Natural killer cell (primary cell): ENCODE measurements around the gene HCFC1. TPM values are rescaled to one million over a fixed set of nuclear protein-coding genes. Genes with fewer than 3 reads are reported as not detected.
A peak's percentile ranks its signal among the peaks of the same experiment; 100 is the strongest.

ENCODE experiments used
- ATAC-seq, 3 donors: fragments of 150-1000 bp in 2 of 3; fragments of 200-7000 bp in 1 of 3; cut with Tn5 transposase; 1 replicate in 1 of 3; 2 replicates in 2 of 3; pipeline ENCODE4 v1.10.0; 2021; ENCODE audit warnings: mild to moderate bottlenecking in 2 of 3, moderate library complexity in 2 of 3
- DNase-seq, 2 donors: peaks; one replicate each; pipeline versions ENCODE4 v3.0.0 to v3.0.0-alpha.2; 2013 to 2021; ENCODE audit warnings: mixed read lengths in 1 of 2
- H3K27ac ChIP-seq: one replicate; pipeline ENCODE4 v1.5.1; 2013; ENCODE audit warnings: mild to moderate bottlenecking, low read length
- H3K27me3 ChIP-seq: one replicate; pipeline ENCODE4 v1.6.1; 2013; ENCODE audit warnings: low read length; ENCODE audit not compliant: control insufficient read depth, insufficient read depth
- H3K36me3 ChIP-seq: one replicate; pipeline ENCODE4 v1.6.1; 2013; ENCODE audit warnings: low read length; ENCODE audit not compliant: control insufficient read depth, insufficient read depth
- H3K4me1 ChIP-seq: one replicate; pipeline ENCODE4 v1.6.1; 2013; ENCODE audit warnings: low read length; ENCODE audit not compliant: control insufficient read depth, insufficient read depth
- H3K4me3 ChIP-seq: one replicate; pipeline ENCODE4 v1.5.1; 2013; ENCODE audit warnings: low read length
- H3K9me3 ChIP-seq: one replicate; pipeline ENCODE4 v1.6.1; 2013; ENCODE audit warnings: low read length; ENCODE audit not compliant: control insufficient read depth, insufficient read depth
- H3K27ac Mint-ChIP-seq, 2 donors: one replicate each; pipeline ENCODE4 v1.8.0; 2022; ENCODE audit warnings: mild to moderate bottlenecking in 2 of 2, mixed read lengths in 2 of 2, moderate library complexity in 1 of 2
- H3K27me3 Mint-ChIP-seq, 2 donors: one replicate each; pipeline ENCODE4 v1.8.0; 2022; ENCODE audit warnings: low read depth in 2 of 2, mixed read lengths in 2 of 2
- H3K36me3 Mint-ChIP-seq: one replicate; pipeline ENCODE4 v1.8.0; 2022; ENCODE audit warnings: mixed read lengths
- H3K4me1 Mint-ChIP-seq, 2 donors: one replicate each; pipeline ENCODE4 v1.8.0; 2022; ENCODE audit warnings: mixed read lengths in 2 of 2
- H3K4me3 Mint-ChIP-seq: one replicate; pipeline ENCODE4 v1.8.0; 2022; ENCODE audit warnings: mild to moderate bottlenecking, moderate library complexity, mixed read lengths
- H3K9me3 Mint-ChIP-seq, 2 donors: one replicate each; pipeline ENCODE4 v1.8.0; 2022; ENCODE audit warnings: mixed read lengths in 2 of 2
- CTCF ChIP-seq: fragments of 200-600 bp; IDR thresholded peaks from one replicate; pipeline ENCODE4 v1.8.0; 2022; ENCODE audit warnings: antibody characterized with exemption
- WGBS: methylation state at CpG from one replicate; pipeline ENCODE4 v1.1.7; 2013; ENCODE audit warnings: missing lambda C conversion rate; ENCODE audit not compliant: insufficient coverage; 5-methylcytosine and 5-hydroxymethylcytosine counted together
- intact Hi-C: fragments of 100-400 bp; cut with micrococcal nuclease; formaldehyde crosslinking; loops from one replicate; pipeline ENCODE4 v1.14.2; 2022
- total RNA-seq, 4 donors: library from RNA; stranded (reverse); fragments of 120-200 nt in 1 of 4; gene quantifications; one replicate each; pipeline versions ENCODE4 v1.2.3 to v1.2.4, GENCODE V29; 2013 to 2022

Gene HCFC1
- total RNA-seq, 3 donors from 2014 or later (not counting 1 experiment from before 2014, with no cell fraction given), result 65.2 to 76.7 (median 67.5) TPM

- H3K27ac Mint-ChIP-seq, result peak overlapping the region; percentile 97 to 99
- intact Hi-C loops, result loop anchor here (5.0 kb wide), 2 partner anchors 41 to 206 kb away; partner anchors contain the start of genes ARHGAP4 and PLXNB3
- H3K4me1 Mint-ChIP-seq, result peaks cover 32 to 48% of the 10 kb centered on the region in 2 donors
- peaks cover 6% of the 10 kb centered on the region for H3K36me3 ChIP-seq
- no peaks in the 10 kb centered on the region for H3K9me3 Mint-ChIP-seq
- DNase-seq (no peak), ATAC-seq (no peak)
- peak overlapping the region; percentile 83 for H3K27ac ChIP-seq
- no peaks in the 10 kb centered on the region for H3K27me3 Mint-ChIP-seq
- no peaks in the 10 kb centered on the region for H3K27me3 ChIP-seq
- 16% methylated on average over 8 of the region's 9 CpGs for WGBS
- no peak for TF ChIP-seq CTCF
- no peaks in the 10 kb centered on the region for H3K36me3 Mint-ChIP-seq
- H3K4me3 ChIP-seq, result peak overlapping the region; percentile 2
- peaks cover 53% of the 10 kb centered on the region for H3K4me1 ChIP-seq
- peak overlapping the region; percentile 100 for H3K4me3 Mint-ChIP-seq
- no peaks in the 10 kb centered on the region for H3K9me3 ChIP-seq
Observed at GRCh38 chrX:153968255-153968654, 3.4 kb downstream of the HCFC1 start.

- Histone ChIP-seq H3K4me1 (peaks cover 51% of the 10 kb centered on the region), H3K4me3 (peak overlapping the region; percentile 2), H3K27me3 (no peaks in the 10 kb centered on the region), H3K27ac (peak overlapping the region; percentile 83), H3K9me3 (no peaks in the 10 kb centered on the region), H3K36me3 (peaks cover 11% of the 10 kb centered on the region)
- Mint-ChIP-seq H3K4me1 (peaks cover 28 to 48% of the 10 kb centered on the region in 2 donors), H3K27ac (peak overlapping the region; percentile 97 to 99), H3K27me3 (no peaks in the 10 kb centered on the region), H3K9me3 (no peaks in the 10 kb centered on the region), H3K36me3 (no peaks in the 10 kb centered on the region), H3K4me3 (peak overlapping the region; percentile 100)
- 18% methylated on average over 10 of the region's 16 CpGs for WGBS
- DNase-seq (peak in 1 of 2 donors; percentile 64), ATAC-seq (no peak)
- intact Hi-C loops, result loop anchor here (5.0 kb wide), 2 partner anchors 40 to 205 kb away; partner anchors contain the start of genes ARHGAP4 and PLXNB3
- TF ChIP-seq CTCF, result no peak
Observed at GRCh38 chrX:153967536-153968224, 3.9 kb downstream of the HCFC1 start.

- DNase-seq, result peak in 1 of 2 donors; percentile 65
- ATAC-seq, result no peak
Observed at GRCh38 chrX:153966841-153967535, 4.6 kb downstream of the HCFC1 start.

More at GRCh38 chrX:153966841-153967535, 4.6 kb downstream of the HCFC1 start:
- Histone ChIP-seq H3K36me3 (peaks cover 18% of the 10 kb centered on the region), H3K27me3 (no peaks in the 10 kb centered on the region), H3K4me1 (peaks cover 51% of the 10 kb centered on the region), H3K9me3 (no peaks in the 10 kb centered on the region), H3K4me3 (peak overlapping the region; percentile 2), H3K27ac (peak overlapping the region; percentile 83)
- Mint-ChIP-seq H3K4me1 (peaks cover 28 to 48% of the 10 kb centered on the region in 2 donors), H3K27me3 (no peaks in the 10 kb centered on the region), H3K4me3 (peak overlapping the region; percentile 100), H3K36me3 (no peaks in the 10 kb centered on the region), H3K27ac (peak overlapping the region; percentile 97 to 99), H3K9me3 (no peaks in the 10 kb centered on the region)
- intact Hi-C loops, result loop anchor here (5.0 kb wide), 2 partner anchors 40 to 205 kb away; partner anchors contain the start of genes ARHGAP4 and PLXNB3
- no peak for TF ChIP-seq CTCF
- 49% methylated on average over 12 of the region's 14 CpGs for WGBS
